ENCODE data around the gene SCTR.

SCTR gene

DNA sequence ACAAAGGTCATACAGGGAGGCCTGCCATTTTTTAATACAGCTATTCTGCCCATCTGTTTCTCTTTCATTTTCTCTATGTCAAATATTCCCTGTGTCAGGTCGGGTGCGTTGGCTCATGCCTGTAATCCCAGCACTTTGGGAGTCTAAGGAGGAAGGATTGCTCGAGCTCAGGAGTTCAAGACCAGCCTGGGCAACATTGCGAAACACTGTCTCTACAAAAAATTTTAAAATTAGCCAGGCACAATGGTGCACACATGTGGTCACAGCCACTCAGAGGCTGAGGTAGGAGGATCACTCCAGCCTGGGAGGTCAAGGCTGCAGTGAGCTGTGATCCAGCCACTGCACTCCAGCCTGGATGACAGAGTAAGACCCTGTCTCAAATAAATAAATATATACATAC lies 57.9 kb downstream of the SCTR start:
- TF ChIP-seq, protein P1, sequence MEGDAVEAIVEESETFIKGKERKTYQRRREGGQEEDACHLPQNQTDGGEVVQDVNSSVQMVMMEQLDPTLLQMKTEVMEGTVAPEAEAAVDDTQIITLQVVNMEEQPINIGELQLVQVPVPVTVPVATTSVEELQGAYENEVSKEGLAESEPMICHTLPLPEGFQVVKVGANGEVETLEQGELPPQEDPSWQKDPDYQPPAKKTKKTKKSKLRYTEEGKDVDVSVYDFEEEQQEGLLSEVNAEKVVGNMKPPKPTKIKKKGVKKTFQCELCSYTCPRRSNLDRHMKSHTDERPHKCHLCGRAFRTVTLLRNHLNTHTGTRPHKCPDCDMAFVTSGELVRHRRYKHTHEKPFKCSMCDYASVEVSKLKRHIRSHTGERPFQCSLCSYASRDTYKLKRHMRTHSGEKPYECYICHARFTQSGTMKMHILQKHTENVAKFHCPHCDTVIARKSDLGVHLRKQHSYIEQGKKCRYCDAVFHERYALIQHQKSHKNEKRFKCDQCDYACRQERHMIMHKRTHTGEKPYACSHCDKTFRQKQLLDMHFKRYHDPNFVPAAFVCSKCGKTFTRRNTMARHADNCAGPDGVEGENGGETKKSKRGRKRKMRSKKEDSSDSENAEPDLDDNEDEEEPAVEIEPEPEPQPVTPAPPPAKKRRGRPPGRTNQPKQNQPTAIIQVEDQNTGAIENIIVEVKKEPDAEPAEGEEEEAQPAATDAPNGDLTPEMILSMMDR (IDR thresholded peaks at IDR 0.05), result no peak
- H3K27ac ChIP-seq, result no peak overlapping the region
- no peaks in the 10 kb centered on the region for H3K36me3 ChIP-seq (ENCODE audit: control insufficient read depth, insufficient read depth, low read length)
- peaks cover 2% of the 10 kb centered on the region for H3K4me1 ChIP-seq
- H3K4me3 ChIP-seq (ENCODE audit: low read depth, low read length), result no peak overlapping the region
- H3K4me2 ChIP-seq (ENCODE audit: low read length), result no peak overlapping the region
- H3K27me3 ChIP-seq (ENCODE audit: control insufficient read depth, insufficient read depth, low read length), result no peaks in the 10 kb centered on the region
- no peak overlapping the region for H2AFZ ChIP-seq
- H3K9me3 ChIP-seq (ENCODE audit: control insufficient read depth, low read length), result no peaks in the 10 kb centered on the region
- no peaks in the 10 kb centered on the region for H3K79me2 ChIP-seq
- H3K9ac ChIP-seq, result no peak overlapping the region

DNA sequence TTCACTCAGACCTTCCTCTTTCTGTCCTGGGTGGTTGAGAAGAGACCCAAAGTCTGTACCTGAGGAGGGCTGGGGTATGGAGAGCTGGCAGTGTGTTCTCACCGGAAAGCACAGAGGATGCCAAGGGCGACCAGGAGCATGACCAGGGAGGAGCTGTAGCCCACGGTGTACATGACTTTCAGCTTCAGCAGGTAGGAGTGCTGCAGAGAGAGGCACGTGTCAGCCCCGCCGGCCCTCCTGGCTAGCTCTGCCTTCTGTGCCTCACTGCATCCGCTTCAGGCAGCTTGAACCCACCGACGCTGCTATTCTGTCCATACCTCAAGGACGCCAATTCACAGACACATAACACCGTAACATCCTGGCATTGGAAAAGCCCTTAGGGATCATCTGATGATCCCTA lies 58.6 kb downstream of the SCTR start:
- TF ChIP-seq, protein P1 (IDR thresholded peaks at IDR 0.05), result no peak
- Histone ChIP-seq H3K79me2 (no peaks in the 10 kb centered on the region), H3K9me3 (ENCODE audit: control insufficient read depth, low read length) (no peaks in the 10 kb centered on the region), H3K27ac (no peak overlapping the region), H3K27me3 (ENCODE audit: control insufficient read depth, insufficient read depth, low read length) (no peaks in the 10 kb centered on the region), H3K4me3 (ENCODE audit: low read depth, low read length) (no peak overlapping the region), H2AFZ (no peak overlapping the region), H3K9ac (no peak overlapping the region), H3K4me1 (peaks cover 2% of the 10 kb centered on the region), H3K4me2 (ENCODE audit: low read length) (no peak overlapping the region), H3K36me3 (ENCODE audit: control insufficient read depth, insufficient read depth, low read length) (no peaks in the 10 kb centered on the region)

DNA sequence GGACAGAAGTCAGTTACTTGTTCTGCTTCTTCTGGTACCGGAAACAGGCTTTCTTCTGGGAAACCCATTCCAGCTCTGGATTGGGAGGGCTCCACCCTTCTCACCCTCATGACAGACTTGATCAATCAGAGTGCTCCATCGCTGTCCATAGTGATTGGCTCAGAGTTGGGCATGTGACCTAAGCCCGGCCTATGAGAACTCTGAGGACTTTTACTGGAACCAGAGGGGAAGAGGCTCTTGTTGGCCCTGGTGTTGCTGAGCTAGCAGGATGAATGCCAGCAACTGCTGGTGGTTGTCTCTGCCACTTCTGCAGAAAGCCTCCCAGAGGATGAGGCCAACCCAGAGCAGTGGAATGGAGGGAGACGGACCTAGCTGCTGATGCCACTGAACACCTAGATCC lies 59.3 kb downstream of the SCTR start:
- Histone ChIP-seq H3K27ac (no peak overlapping the region), H2AFZ (peak overlapping the region; percentile 55), H3K27me3 (ENCODE audit: control insufficient read depth, insufficient read depth, low read length) (no peaks in the 10 kb centered on the region), H3K9ac (no peak overlapping the region), H3K36me3 (ENCODE audit: control insufficient read depth, insufficient read depth, low read length) (no peaks in the 10 kb centered on the region), H3K4me3 (ENCODE audit: low read depth, low read length) (no peak overlapping the region), H3K4me1 (peaks cover 2% of the 10 kb centered on the region), H3K4me2 (ENCODE audit: low read length) (no peak overlapping the region), H3K9me3 (ENCODE audit: control insufficient read depth, low read length) (no peaks in the 10 kb centered on the region), H3K79me2 (no peaks in the 10 kb centered on the region)
- TF ChIP-seq, protein P1 (IDR thresholded peaks at IDR 0.05), result no peak

DNA sequence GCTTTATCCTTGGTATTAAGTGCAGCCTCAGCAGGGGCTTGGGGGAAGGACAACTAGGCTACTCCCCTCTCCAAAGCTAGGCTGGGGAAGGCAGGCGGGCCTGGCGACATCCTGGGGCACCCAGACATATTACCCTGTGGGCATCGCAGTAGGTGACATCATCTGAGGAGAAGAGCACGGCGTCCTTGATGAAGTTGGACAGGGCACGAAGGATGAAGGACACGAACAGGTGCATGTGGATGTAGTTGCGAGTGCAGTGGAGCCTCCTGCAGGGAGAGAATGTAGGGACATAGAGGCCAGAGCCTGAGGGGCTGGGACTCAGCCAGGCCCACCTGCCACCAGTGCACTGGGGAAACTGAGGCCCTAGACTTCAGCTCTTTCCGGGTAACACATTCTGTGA lies 60.3 kb downstream of the SCTR start:
- TF ChIP-seq, protein P1 (IDR thresholded peaks at IDR 0.05), result no peak
- Histone ChIP-seq H3K27me3 (ENCODE audit: control insufficient read depth, insufficient read depth, low read length) (no peaks in the 10 kb centered on the region), H3K4me2 (ENCODE audit: low read length) (no peak overlapping the region), H2AFZ (no peak overlapping the region), H3K27ac (no peak overlapping the region), H3K4me3 (ENCODE audit: low read depth, low read length) (no peak overlapping the region), H3K4me1 (peaks cover 2% of the 10 kb centered on the region), H3K9ac (no peak overlapping the region), H3K36me3 (ENCODE audit: control insufficient read depth, insufficient read depth, low read length) (no peaks in the 10 kb centered on the region), H3K9me3 (ENCODE audit: control insufficient read depth, low read length) (no peaks in the 10 kb centered on the region), H3K79me2 (no peaks in the 10 kb centered on the region)

DNA sequence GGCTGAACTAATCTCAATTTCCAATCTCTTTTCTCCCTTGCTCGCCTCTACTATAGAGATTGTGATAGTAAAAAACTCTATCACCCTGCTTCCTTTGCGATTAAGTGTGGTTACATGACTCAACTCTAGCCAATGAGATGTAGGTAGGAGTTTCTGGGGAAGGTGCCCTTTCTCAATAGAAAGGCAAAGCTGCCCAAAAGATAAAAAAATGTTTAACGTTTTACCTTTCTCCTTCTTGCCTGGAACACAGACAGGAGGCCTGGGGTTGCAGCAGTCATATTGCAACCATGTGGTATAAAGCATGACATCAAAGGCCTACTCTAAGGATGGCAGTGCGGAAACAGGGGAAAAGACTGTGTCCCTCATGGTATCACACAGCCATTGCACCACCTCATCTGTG lies 61.1 kb downstream of the SCTR start:
- Histone ChIP-seq H3K79me2 (no peaks in the 10 kb centered on the region), H3K9me3 (ENCODE audit: control insufficient read depth, low read length) (no peaks in the 10 kb centered on the region), H2AFZ (no peak overlapping the region), H3K4me3 (ENCODE audit: low read depth, low read length) (no peak overlapping the region), H3K9ac (no peak overlapping the region), H3K27ac (no peak overlapping the region), H3K4me2 (ENCODE audit: low read length) (no peak overlapping the region), H3K27me3 (ENCODE audit: control insufficient read depth, insufficient read depth, low read length) (no peaks in the 10 kb centered on the region), H3K36me3 (ENCODE audit: control insufficient read depth, insufficient read depth, low read length) (no peaks in the 10 kb centered on the region), H3K4me1 (peaks cover 2% of the 10 kb centered on the region)
- TF ChIP-seq, protein P1 (IDR thresholded peaks at IDR 0.05), result no peak

Data from parathyroid adenoma (tissue), 2 donors.